A172 (cell line): ENCODE measurements around the gene SRP72. TPM values are rescaled to one million over a fixed set of nuclear protein-coding genes. Genes with fewer than 3 reads are reported as not detected.

Experiments
- DNase-seq: peaks from one replicate; pipeline ENCODE4 v3.0.0-alpha.2; 2015; ENCODE audit warnings: low spot score
- total RNA-seq: library from RNA; depleted of rRNA; stranded (reverse); fragments of >200 nt; shearing (Covaris generic); gene quantifications from 2 replicates; pipeline ENCODE4 v1.2.3, GENCODE V29; 2014; rRNA removed

Gene SRP72
- total RNA-seq, 1 experiment from 2014 or later = 95.5 TPM

DNA sequence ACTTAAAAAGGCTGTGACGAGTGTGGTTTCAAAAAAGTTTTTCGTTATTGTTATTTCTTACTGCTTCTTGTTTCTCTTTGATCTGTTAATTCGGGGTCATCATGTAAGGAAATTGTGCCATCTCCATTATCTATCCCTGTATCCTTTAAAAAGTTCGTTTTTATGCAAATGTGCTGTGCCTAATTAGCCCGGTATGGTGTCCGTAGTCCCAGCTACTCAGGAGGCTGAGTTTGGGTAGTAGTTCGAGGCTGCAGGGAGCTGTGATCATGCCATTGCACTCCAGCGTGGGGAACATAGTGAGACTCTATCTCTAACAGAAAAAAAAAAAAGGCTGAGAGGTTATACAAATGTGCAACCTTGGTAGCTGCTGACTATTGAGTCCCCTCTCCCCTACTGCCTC, 83.2 kb downstream of the SRP72 start:
- DNase-seq = no peak

DNA sequence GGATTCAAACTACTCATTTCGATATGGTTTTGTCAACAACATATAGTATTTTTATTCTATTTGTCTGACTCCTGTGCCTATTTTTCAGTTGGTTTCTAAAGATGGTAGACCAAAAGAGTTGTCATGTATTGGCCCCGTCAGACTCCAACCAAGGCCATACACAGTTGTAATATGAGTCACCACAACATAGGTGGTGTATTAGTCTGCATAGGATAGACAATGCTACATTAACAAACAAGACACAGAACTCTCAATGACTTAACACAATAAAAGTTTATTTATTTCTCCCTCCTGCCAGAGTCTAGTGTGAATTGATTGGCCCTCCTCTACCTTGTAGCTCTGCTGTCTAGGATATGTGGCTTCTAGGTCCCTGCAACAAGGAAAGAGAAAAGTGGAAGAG, 84.1 kb downstream of the SRP72 start:
- DNase-seq = no peak

DNA sequence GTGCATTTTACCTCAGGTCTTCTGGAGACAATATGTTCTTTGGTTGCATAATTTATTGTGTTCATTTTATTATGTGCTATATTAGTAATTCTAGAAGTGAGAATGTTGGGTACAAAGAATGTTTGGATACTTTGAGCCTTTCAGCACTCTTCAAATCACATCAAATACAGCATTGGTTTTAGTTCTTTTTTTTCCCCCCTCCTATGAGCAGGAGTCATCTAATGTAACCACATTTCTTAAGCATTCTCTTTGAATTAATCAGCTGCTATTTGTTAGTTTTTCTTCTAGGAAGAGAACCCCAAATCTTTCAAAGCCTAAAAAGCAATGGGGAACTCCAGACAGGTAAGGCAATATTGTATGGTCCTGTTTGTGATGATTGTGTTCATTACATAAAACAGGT, 84.9 kb downstream of the SRP72 start:
- no peak for DNase-seq

Other genes with a start within 250 kb of the SRP72 start
- 6.0 and 6.9 TPM in 2 replicates for gene AASDH, start 80.1 kb upstream of the SRP72 start, total RNA-seq
- gene PPAT, start 32.0 kb upstream of the SRP72 start, total RNA-seq = 34.5 and 35.0 TPM in 2 replicates
- gene PAICS, start 31.4 kb upstream of the SRP72 start, total RNA-seq = 93.0 and 120 TPM in 2 replicates
- gene ARL9, start 38.2 kb downstream of the SRP72 start, total RNA-seq = not detected in 2 replicates
- gene HOPX, start 213.7 kb downstream of the SRP72 start, total RNA-seq = not detected in 2 replicates